CD4-positive, CD25-positive, alpha-beta regulatory T cell (primary cell): ENCODE results near the gene ISY1. TPM values are rescaled to one million over a fixed set of nuclear protein-coding genes. Genes with fewer than 3 reads are reported as not detected.

Source experiments
- ATAC-seq, 2 donors: fragments of 150-1000 bp; cut with Tn5 transposase; one replicate each; pipeline ENCODE4 v1.10.0; 2021; ENCODE audit warnings: low read depth in 2 of 2, moderate number of reproducible peaks in 2 of 2, moderate library complexity in 1 of 2
- DNase-seq, 3 donors: peaks; one replicate each; pipeline versions ENCODE4 v3.0.0 to v3.0.0-alpha.2; 2012 to 2022; ENCODE audit warnings: mixed read lengths in 1 of 3
- H3K27ac ChIP-seq: one replicate; pipeline ENCODE4 v1.7.0; 2013; ENCODE audit warnings: mild to moderate bottlenecking, low read length; ENCODE audit not compliant: insufficient read depth, poor library complexity, severe bottlenecking
- H3K27me3 ChIP-seq: one replicate; pipeline ENCODE4 v1.7.0; 2013; ENCODE audit warnings: low read length; ENCODE audit not compliant: control insufficient read depth, insufficient read depth
- H3K36me3 ChIP-seq: one replicate; pipeline ENCODE4 v1.7.0; 2013; ENCODE audit warnings: mild to moderate bottlenecking, low read length, moderate library complexity; ENCODE audit not compliant: control insufficient read depth, insufficient read depth
- H3K4me1 ChIP-seq: 2 replicates; pipeline ENCODE4 v1.7.0; 2013; ENCODE audit warnings: mild to moderate bottlenecking, low read length; ENCODE audit not compliant: insufficient read depth, control insufficient read depth, poor library complexity, severe bottlenecking
- H3K4me3 ChIP-seq: one replicate; pipeline ENCODE4 v1.7.0; 2013; ENCODE audit warnings: low read depth, mild to moderate bottlenecking, low read length, moderate library complexity
- H3K9me3 ChIP-seq, 2 experiments: 1 replicate in 1 of 2; 2 replicates in 1 of 2; pipeline ENCODE4 v1.7.0; 2013; ENCODE audit warnings: low read length in 2 of 2, mild to moderate bottlenecking in 1 of 2, moderate library complexity in 1 of 2; ENCODE audit not compliant: control insufficient read depth in 2 of 2
- H3K27ac Mint-ChIP-seq, 3 donors: one replicate each; pipeline ENCODE4 v1.8.0; 2020 to 2022; ENCODE audit warnings: mild to moderate bottlenecking in 3 of 3, mixed read lengths in 3 of 3, moderate library complexity in 2 of 3
- H3K27me3 Mint-ChIP-seq: one replicate; pipeline ENCODE4 v1.8.0; 2022; ENCODE audit warnings: mild to moderate bottlenecking, mixed read lengths
- H3K36me3 Mint-ChIP-seq: one replicate; pipeline ENCODE4 v1.8.0; 2020; ENCODE audit warnings: mixed read lengths
- H3K4me1 Mint-ChIP-seq, 4 donors: one replicate each; pipeline ENCODE4 v1.8.0; 2020 to 2022; ENCODE audit warnings: mixed read lengths in 4 of 4, mild to moderate bottlenecking in 1 of 4
- H3K4me3 Mint-ChIP-seq, 4 donors: one replicate each; pipeline ENCODE4 v1.8.0; 2020 to 2022; ENCODE audit warnings: mild to moderate bottlenecking in 4 of 4, mixed read lengths in 4 of 4, moderate library complexity in 3 of 4
- H3K9me3 Mint-ChIP-seq, 7 donors: one replicate each; pipeline ENCODE4 v1.8.0; 2020 to 2022; ENCODE audit warnings: mixed read lengths in 7 of 7, mild to moderate bottlenecking in 3 of 7, moderate library complexity in 2 of 7
- polyA plus RNA-seq, 4 donors: library from polyadenylated mRNA; unstranded; fragments of 300-500 nt; fragmentation: Illumina TruSeq; gene quantifications; one replicate each; pipeline ENCODE4 v1.2.3, GENCODE V29; 2021
- total RNA-seq: library from RNA; stranded (reverse); gene quantifications from one replicate; pipeline ENCODE4 v1.2.3, GENCODE V29; 2022

ISY1 gene
- total and polyA plus RNA-seq, 5 donors from 2014 or later, result 45.8 to 109 (median 87.7) TPM

DNA sequence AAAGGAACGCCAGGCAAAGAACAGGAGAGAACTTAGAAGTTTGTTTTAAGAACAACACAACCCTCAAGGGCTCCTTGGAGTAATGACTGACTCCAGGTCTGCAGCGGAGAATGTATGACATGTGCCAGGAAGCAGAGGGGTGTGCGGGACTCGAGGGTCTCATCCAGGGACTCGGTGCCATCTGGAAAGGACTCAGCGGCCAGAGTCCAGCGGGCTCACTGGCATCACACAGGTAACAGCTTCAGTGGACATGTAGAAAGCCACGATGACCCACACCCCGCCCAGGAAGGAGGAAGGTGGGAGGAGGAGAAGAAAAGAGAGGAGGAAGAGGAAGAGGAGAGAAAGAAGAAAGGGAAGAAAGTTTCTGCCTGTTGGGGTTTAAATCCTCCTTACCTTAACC, 78.8 kb downstream of the ISY1 start:
- H3K9me3 Mint-ChIP-seq, result no peaks in the 10 kb centered on the region
- H3K4me1 ChIP-seq, result no peaks in the 10 kb centered on the region
- no peak overlapping the region for H3K27ac ChIP-seq

GRCh38 chr3:129081503-129081902, 79.4 kb downstream of the ISY1 start:
- peaks cover 0 to 10% (median 6%) of the 10 kb centered on the region in 4 donors for H3K4me1 Mint-ChIP-seq
- H3K9me3 Mint-ChIP-seq, result no peaks in the 10 kb centered on the region
- DNase-seq, result no peak
- Histone ChIP-seq H3K4me3 (no peak overlapping the region), H3K4me1 (no peaks in the 10 kb centered on the region), H3K36me3 (no peaks in the 10 kb centered on the region), H3K27ac (no peak overlapping the region), H3K27me3 (no peaks in the 10 kb centered on the region), H3K9me3 (no peaks in the 10 kb centered on the region)
- no peak overlapping the region for H3K4me3 Mint-ChIP-seq
- no peak overlapping the region for H3K27ac Mint-ChIP-seq
- H3K27me3 Mint-ChIP-seq, result no peaks in the 10 kb centered on the region
- H3K36me3 Mint-ChIP-seq, result no peaks in the 10 kb centered on the region
- no peak for ATAC-seq

More for the DNA sequence above, 78.8 kb downstream of the ISY1 start:
- Histone ChIP-seq H3K9me3 (no peaks in the 10 kb centered on the region), H3K36me3 (no peaks in the 10 kb centered on the region), H3K4me3 (no peak overlapping the region), H3K27me3 (no peaks in the 10 kb centered on the region)
- H3K27me3 Mint-ChIP-seq, result no peaks in the 10 kb centered on the region
- ATAC-seq (no peak), DNase-seq (no peak)
- peaks cover 0 to 15% (median 8%) of the 10 kb centered on the region in 4 donors for H3K4me1 Mint-ChIP-seq
- no peak overlapping the region for H3K27ac Mint-ChIP-seq
- no peak overlapping the region for H3K4me3 Mint-ChIP-seq
- H3K36me3 Mint-ChIP-seq, result no peaks in the 10 kb centered on the region

- no peak overlapping the region for H3K27ac ChIP-seq
- no peaks in the 10 kb centered on the region for H3K27me3 ChIP-seq
- ATAC-seq, result no peak
- H3K36me3 ChIP-seq, result no peaks in the 10 kb centered on the region
- H3K4me1 Mint-ChIP-seq, result peaks cover 0 to 5% (median 4%) of the 10 kb centered on the region in 4 donors
- no peak overlapping the region for H3K4me3 ChIP-seq
- H3K36me3 Mint-ChIP-seq, result no peaks in the 10 kb centered on the region
- DNase-seq, result no peak
- H3K9me3 ChIP-seq, result no peaks in the 10 kb centered on the region
- no peak overlapping the region for H3K4me3 Mint-ChIP-seq
- no peaks in the 10 kb centered on the region for H3K27me3 Mint-ChIP-seq
- no peaks in the 10 kb centered on the region for H3K4me1 ChIP-seq
- no peaks in the 10 kb centered on the region for H3K9me3 Mint-ChIP-seq
- H3K27ac Mint-ChIP-seq, result no peak overlapping the region
These were observed 82.4 kb downstream of the ISY1 start for GRCh38 chr3:129078510-129078909.

Other genes with a start within 250 kb of the ISY1 start
- gene CFAP92, start 167.0 kb downstream of the ISY1 start, total RNA-seq, result not detected
- gene CFAP92, start 167.0 kb downstream of the ISY1 start, polyA plus RNA-seq, result under 1 TPM in 1 of 4 donors, not detected in 3; 0.28 TPM
- gene EFCC1, start 159.8 kb downstream of the ISY1 start, total RNA-seq, result 0.15 TPM
- gene EFCC1, start 159.8 kb downstream of the ISY1 start, polyA plus RNA-seq, result not detected
- gene GP9, start 100.3 kb downstream of the ISY1 start, total RNA-seq, result 3.7 TPM
- not detected for gene GP9, start 100.3 kb downstream of the ISY1 start, polyA plus RNA-seq
- gene RAB43, start 39.3 kb downstream of the ISY1 start, total RNA-seq, result 57.2 TPM
- 10 to 100 TPM; 14.5 to 21.9 (median 19.1) TPM for gene RAB43, start 39.3 kb downstream of the ISY1 start, polyA plus RNA-seq
- gene CNBP, start 22.8 kb upstream of the ISY1 start, total RNA-seq, result 278 TPM
- gene CNBP, start 22.8 kb upstream of the ISY1 start, polyA plus RNA-seq, result 1,000 to 10,000 TPM; 1,048 to 1,097 (median 1,094) TPM
- gene COPG1, start 88.5 kb upstream of the ISY1 start, total RNA-seq, result 90.4 TPM
- 100 to 1,000 TPM in 1 of 4 donors, 10 to 100 TPM in 3; 67.7 to 105 (median 85.0) TPM for gene COPG1, start 88.5 kb upstream of the ISY1 start, polyA plus RNA-seq
- gene HMCES, start 117.8 kb upstream of the ISY1 start, total RNA-seq, result 64.1 TPM
- 100 to 1,000 TPM in 2 of 4 donors, 10 to 100 TPM in 2; 90.9 to 115 (median 100) TPM for gene HMCES, start 117.8 kb upstream of the ISY1 start, polyA plus RNA-seq